GM18508 (cell line): ENCODE measurements around the gene ZNF558.

Experiments
- ATAC-seq: cut with Tn5 transposase; IDR thresholded peaks from one replicate; pipeline ENCODE4 v1.9.1; 2021; ENCODE audit warnings: moderate number of reproducible peaks; ENCODE audit not compliant: insufficient read depth, unreplicated experiment

The ZNF558 gene

GRCh38 chr19:8832132-8833021, at the start of gene ZNF558, which contains the start of gene MBD3L1:
TSS of gene ZNF558 (minus strand) at chr19:8832304. CDS start at chr19:8822659, 9,645 bp downstream.
TSS of gene MBD3L1 (plus strand) at chr19:8832377. CDS start at chr19:8842679, 10,302 bp downstream.
- peak; percentile 69 for ATAC-seq

GRCh38 chr19:8881512-8881911, 49.4 kb upstream of the ZNF558 start:
- no peak for ATAC-seq

GRCh38 chr19:8880868-8881488, 48.9 kb upstream of the ZNF558 start:
- no peak for ATAC-seq

- ATAC-seq = no peak
Observed at GRCh38 chr19:8877854-8878705, 46.0 kb upstream of the ZNF558 start.

GRCh38 chr19:8866344-8866743, 34.2 kb upstream of the ZNF558 start:
- ATAC-seq = no peak

- no peak for ATAC-seq
Observed at GRCh38 chr19:8858260-8858659, 26.2 kb upstream of the ZNF558 start.

- ATAC-seq = no peak
Observed at GRCh38 chr19:8850488-8850887, 18.4 kb upstream of the ZNF558 start.

- no peak for ATAC-seq
Observed at GRCh38 chr19:8849232-8849631, 17.1 kb upstream of the ZNF558 start.

GRCh38 chr19:8846819-8847218, 14.7 kb upstream of the ZNF558 start:
- no peak for ATAC-seq

GRCh38 chr19:8840708-8841107, 8.6 kb upstream of the ZNF558 start:
- ATAC-seq = no peak

GRCh38 chr19:8835877-8836276, 3.8 kb upstream of the ZNF558 start:
- ATAC-seq = no peak

GRCh38 chr19:8835446-8835845, 3.3 kb upstream of the ZNF558 start:
- no peak for ATAC-seq

GRCh38 chr19:8831832-8832131, 322 bp downstream of the ZNF558 start:
- peak; percentile 10 for ATAC-seq

- no peak for ATAC-seq
Observed at GRCh38 chr19:8831373-8831772, 731 bp downstream of the ZNF558 start.

- no peak for ATAC-seq
Observed at GRCh38 chr19:8827277-8827676, 4.8 kb downstream of the ZNF558 start.

GRCh38 chr19:8826371-8826770, 5.7 kb downstream of the ZNF558 start:
- no peak for ATAC-seq

- no peak for ATAC-seq
Observed at GRCh38 chr19:8821748-8822241, 10.3 kb downstream of the ZNF558 start.

- no peak for ATAC-seq
Observed at GRCh38 chr19:8820234-8820633, 11.9 kb downstream of the ZNF558 start.

GRCh38 chr19:8815780-8816179, 16.3 kb downstream of the ZNF558 start:
- no peak for ATAC-seq

- no peak for ATAC-seq
Observed at GRCh38 chr19:8814176-8814575, 17.9 kb downstream of the ZNF558 start.
